ENCODE data around the gene RANBP6. TPM values are rescaled to one million over a fixed set of nuclear protein-coding genes. Genes with fewer than 3 reads are reported as not detected.
"Not testable (repeated sequence)": the region's sequence is repeated elsewhere in the genome, so short reads cannot be mapped to it uniquely, and the experiment has no call there.

The RANBP6 gene
- polyA plus RNA-seq (2012; ENCODE audit: insufficient read depth, insufficient read length, low read depth) = 24.0 TPM

- DNase-seq = peak; percentile 92
- Histone ChIP-seq H3K4me1 (no peaks in the 10 kb centered on the region), H3K27me3 (no peaks in the 10 kb centered on the region), H3K9me3 (no peaks in the 10 kb centered on the region), H3K36me3 (peaks cover 7% of the 10 kb centered on the region), H3K4me3 (ENCODE audit: low read depth, low read length) (peak within 1 kb of the TSS; percentile 94)
- TF ChIP-seq CTCF (IDR thresholded peaks at IDR 0.05; ENCODE audit: low read depth, low read length) = no peak
These were observed at the start of gene RANBP6 for GRCh38 chr9:6015278-6016157. Gene RANBP6, minus strand, starts transcription at chr9:6015624. Its CDS starts 17 bp downstream, at chr9:6015607.

- not testable (repeated sequence) for H3K4me1 ChIP-seq; H3K9me3 ChIP-seq; H3K36me3 ChIP-seq; H3K27me3 ChIP-seq; DNase-seq; H3K4me3 ChIP-seq (ENCODE audit: low read depth, low read length)
These were observed 47.7 kb upstream of the RANBP6 start for GRCh38 chr9:6063146-6063545.

GRCh38 chr9:6055666-6056065 is 40.2 kb upstream of the RANBP6 start:
- Histone ChIP-seq H3K9me3 (no peaks in the 10 kb centered on the region), H3K4me1 (no peaks in the 10 kb centered on the region), H3K36me3 (no peaks in the 10 kb centered on the region), H3K4me3 (ENCODE audit: low read depth, low read length) (no peak overlapping the region), H3K27me3 (no peaks in the 10 kb centered on the region)
- DNase-seq = no peak
- TF ChIP-seq CTCF (IDR thresholded peaks at IDR 0.05; ENCODE audit: low read depth, low read length) = no peak

- H3K4me1 ChIP-seq = no peaks in the 10 kb centered on the region
- peak; percentile 54 for TF ChIP-seq CTCF (IDR thresholded peaks at IDR 0.05; ENCODE audit: low read depth, low read length)
- DNase-seq = peak; percentile 25
- no peaks in the 10 kb centered on the region for H3K27me3 ChIP-seq
- no peaks in the 10 kb centered on the region for H3K36me3 ChIP-seq
- H3K9me3 ChIP-seq = no peaks in the 10 kb centered on the region
- H3K4me3 ChIP-seq (ENCODE audit: low read depth, low read length) = no peak overlapping the region
These were observed 39.8 kb upstream of the RANBP6 start for GRCh38 chr9:6055216-6055615.

- Histone ChIP-seq H3K4me3 (ENCODE audit: low read depth, low read length) (no peak overlapping the region), H3K4me1 (no peaks in the 10 kb centered on the region), H3K9me3 (no peaks in the 10 kb centered on the region), H3K27me3 (0 out of 2 replicates have a peak, but pooled peaks cover 2% of the 10 kb centered on the region), H3K36me3 (no peaks in the 10 kb centered on the region)
- peak; percentile 85 for TF ChIP-seq CTCF (IDR thresholded peaks at IDR 0.05; ENCODE audit: low read depth, low read length)
- DNase-seq = peak; percentile 78
These were observed 39.1 kb upstream of the RANBP6 start for GRCh38 chr9:6054280-6055099.

- TF ChIP-seq CTCF (IDR thresholded peaks at IDR 0.05; ENCODE audit: low read depth, low read length) = no peak
- no peaks in the 10 kb centered on the region for H3K4me1 ChIP-seq
- H3K27me3 ChIP-seq = 0 out of 2 replicates have a peak, but pooled peaks cover 4% of the 10 kb centered on the region
- DNase-seq = no peak
- H3K36me3 ChIP-seq = no peaks in the 10 kb centered on the region
- no peak overlapping the region for H3K4me3 ChIP-seq (ENCODE audit: low read depth, low read length)
- H3K9me3 ChIP-seq = no peaks in the 10 kb centered on the region
These were observed 37.0 kb upstream of the RANBP6 start for GRCh38 chr9:6052293-6052919.

Measured in BE2C (cell line).